ENCODE results near the gene OR8K3. TPM values are rescaled to one million over a fixed set of nuclear protein-coding genes. Genes with fewer than 3 reads are reported as not detected.

The OR8K3 gene
- polyA plus RNA-seq, 2 of the 4 experiments (the other 2 are of a cell fraction): not detected

DNA sequence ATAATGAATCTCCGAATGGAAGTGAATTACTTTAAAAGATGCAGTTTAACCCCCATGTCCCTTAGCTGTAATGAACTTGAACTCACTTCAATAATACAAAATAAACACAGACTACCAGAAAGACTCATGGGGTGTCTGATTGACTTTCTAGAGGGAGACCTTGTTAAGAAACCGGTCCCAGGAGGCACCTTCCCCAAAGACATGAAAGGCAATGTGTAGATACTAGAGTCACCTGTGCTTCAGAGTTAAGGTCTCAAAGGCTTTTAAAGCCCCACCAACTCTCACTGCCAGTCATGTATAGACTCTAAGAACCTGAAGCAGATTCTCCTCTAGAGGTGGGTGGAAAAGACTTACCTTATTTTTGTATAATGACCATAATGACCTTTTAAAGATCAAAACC, 39.0 kb downstream of the OR8K3 start, which contains the start of gene OR8J1:
TSS of gene OR8J1 (plus strand) at position 301 of the 400 bp plus-strand sequence. CDS start 5,956 bp downstream, outside the sequence.
- no peak for ATAC-seq
- DNase-seq (ENCODE audit: low read depth in 1 of 2, low spot score in 1 of 2): no peak
- ChIA-PET CTCF (no interaction called here), POLR2A (no interaction called here)
- WGBS (ENCODE audit: missing lambda C conversion rate): 4% methylated on average over 2 of the region's 2 CpGs
- Histone ChIP-seq H3K4me3 (no peak within 1 kb of the TSS), H3K4me1 (no peaks in the 10 kb centered on the region), H3K4me2 (no peak within 1 kb of the TSS), H3K27ac (no peak within 1 kb of the TSS), H3K9me3 (no peaks in the 10 kb centered on the region)
- FAIRE-seq: no peak
- TF ChIP-seq POLR2A (IDR thresholded peaks at IDR 0.05; ENCODE audit: low read length) (no peak), EHMT2 (IDR thresholded peaks at IDR 0.05; ENCODE audit: low read depth) (no peak), CEBPB (IDR thresholded peaks at IDR 0.05) (no peak), HOXB5 (CRISPR knock-in tag; IDR thresholded peaks at IDR 0.05) (no peak)

Other genes with a start within 250 kb of the OR8K3 start
- not detected in 2 replicates for gene OR8I2, start 221.8 kb upstream of the OR8K3 start, polyA plus RNA-seq (2011; rRNA removed)
- gene OR8I2, start 221.8 kb upstream of the OR8K3 start, polyA plus RNA-seq (2017; fragmentation: RNase III; extraction: RNeasy Plus Mini Kit Qiagen cat#74134 plus additional on column Dnase treatment): not detected in 3 replicates
- gene OR8H2, start 211.5 kb upstream of the OR8K3 start, polyA plus RNA-seq (2011; rRNA removed): not detected in 2 replicates
- not detected in 3 replicates for gene OR8H2, start 211.5 kb upstream of the OR8K3 start, polyA plus RNA-seq (2017; fragmentation: RNase III; extraction: RNeasy Plus Mini Kit Qiagen cat#74134 plus additional on column Dnase treatment)
- not detected in 2 replicates for gene OR8H3, start 192.8 kb upstream of the OR8K3 start, polyA plus RNA-seq (2011; rRNA removed)
- gene OR8H3, start 192.8 kb upstream of the OR8K3 start, polyA plus RNA-seq (2017; fragmentation: RNase III; extraction: RNeasy Plus Mini Kit Qiagen cat#74134 plus additional on column Dnase treatment): not detected in 3 replicates
- gene OR8J3, start 174.9 kb upstream of the OR8K3 start, polyA plus RNA-seq (2011; rRNA removed): not detected in 2 replicates
- gene OR8J3, start 174.9 kb upstream of the OR8K3 start, polyA plus RNA-seq (2017; fragmentation: RNase III; extraction: RNeasy Plus Mini Kit Qiagen cat#74134 plus additional on column Dnase treatment): not detected in 3 replicates
- gene OR8K5, start 154.8 kb upstream of the OR8K3 start, polyA plus RNA-seq (2011; rRNA removed): not detected in 2 replicates
- gene OR8K5, start 154.8 kb upstream of the OR8K3 start, polyA plus RNA-seq (2017; fragmentation: RNase III; extraction: RNeasy Plus Mini Kit Qiagen cat#74134 plus additional on column Dnase treatment): not detected in 3 replicates
- not detected in 2 replicates for gene OR5J2, start 138.5 kb upstream of the OR8K3 start, polyA plus RNA-seq (2011; rRNA removed)
- gene OR5J2, start 138.5 kb upstream of the OR8K3 start, polyA plus RNA-seq (2017; fragmentation: RNase III; extraction: RNeasy Plus Mini Kit Qiagen cat#74134 plus additional on column Dnase treatment): not detected in 3 replicates
- not detected in 2 replicates for gene OR5T2, start 80.9 kb upstream of the OR8K3 start, polyA plus RNA-seq (2011; rRNA removed)
- gene OR5T2, start 80.9 kb upstream of the OR8K3 start, polyA plus RNA-seq (2017; fragmentation: RNase III; extraction: RNeasy Plus Mini Kit Qiagen cat#74134 plus additional on column Dnase treatment): not detected in 3 replicates
- gene OR5T3, start 62.9 kb upstream of the OR8K3 start, polyA plus RNA-seq (2011; rRNA removed): not detected in 2 replicates
- gene OR5T3, start 62.9 kb upstream of the OR8K3 start, polyA plus RNA-seq (2017; fragmentation: RNase III; extraction: RNeasy Plus Mini Kit Qiagen cat#74134 plus additional on column Dnase treatment): not detected in 3 replicates
- gene OR5T1, start 41.0 kb upstream of the OR8K3 start, polyA plus RNA-seq (2011; rRNA removed): not detected in 2 replicates
- gene OR5T1, start 41.0 kb upstream of the OR8K3 start, polyA plus RNA-seq (2017; fragmentation: RNase III; extraction: RNeasy Plus Mini Kit Qiagen cat#74134 plus additional on column Dnase treatment): not detected in 3 replicates
- gene OR8H1, start 22.9 kb upstream of the OR8K3 start, polyA plus RNA-seq (2011; rRNA removed): not detected in 2 replicates
- not detected in 3 replicates for gene OR8H1, start 22.9 kb upstream of the OR8K3 start, polyA plus RNA-seq (2017; fragmentation: RNase III; extraction: RNeasy Plus Mini Kit Qiagen cat#74134 plus additional on column Dnase treatment)
- not detected in 2 replicates for gene OR8K1, start 30.9 kb downstream of the OR8K3 start, polyA plus RNA-seq (2011; rRNA removed)
- gene OR8K1, start 30.9 kb downstream of the OR8K3 start, polyA plus RNA-seq (2017; fragmentation: RNase III; extraction: RNeasy Plus Mini Kit Qiagen cat#74134 plus additional on column Dnase treatment): not detected in 3 replicates
- gene OR8J1, start 39.1 kb downstream of the OR8K3 start, polyA plus RNA-seq (2011; rRNA removed): not detected in 2 replicates
- not detected in 3 replicates for gene OR8J1, start 39.1 kb downstream of the OR8K3 start, polyA plus RNA-seq (2017; fragmentation: RNase III; extraction: RNeasy Plus Mini Kit Qiagen cat#74134 plus additional on column Dnase treatment)
- not detected in 2 replicates for gene OR8U1, start 60.5 kb downstream of the OR8K3 start, polyA plus RNA-seq (2011; rRNA removed)
- not detected in 3 replicates for gene OR8U1, start 60.5 kb downstream of the OR8K3 start, polyA plus RNA-seq (2017; fragmentation: RNase III; extraction: RNeasy Plus Mini Kit Qiagen cat#74134 plus additional on column Dnase treatment)
- not detected in 2 replicates for gene OR5AL1, start 97.6 kb downstream of the OR8K3 start, polyA plus RNA-seq (2011; rRNA removed)
- gene OR5AL1, start 97.6 kb downstream of the OR8K3 start, polyA plus RNA-seq (2017; fragmentation: RNase III; extraction: RNeasy Plus Mini Kit Qiagen cat#74134 plus additional on column Dnase treatment): not detected in 3 replicates
- gene OR5M3, start 158.2 kb downstream of the OR8K3 start, polyA plus RNA-seq (2011; rRNA removed): not detected in 2 replicates
- not detected in 3 replicates for gene OR5M3, start 158.2 kb downstream of the OR8K3 start, polyA plus RNA-seq (2017; fragmentation: RNase III; extraction: RNeasy Plus Mini Kit Qiagen cat#74134 plus additional on column Dnase treatment)
- not detected in 2 replicates for gene OR5M8, start 176.2 kb downstream of the OR8K3 start, polyA plus RNA-seq (2011; rRNA removed)
- gene OR5M8, start 176.2 kb downstream of the OR8K3 start, polyA plus RNA-seq (2017; fragmentation: RNase III; extraction: RNeasy Plus Mini Kit Qiagen cat#74134 plus additional on column Dnase treatment): not detected in 3 replicates
- not detected in 2 replicates for gene OR5M11, start 228.1 kb downstream of the OR8K3 start, polyA plus RNA-seq (2011; rRNA removed)
- gene OR5M11, start 228.1 kb downstream of the OR8K3 start, polyA plus RNA-seq (2017; fragmentation: RNase III; extraction: RNeasy Plus Mini Kit Qiagen cat#74134 plus additional on column Dnase treatment): not detected in 3 replicates